H1 (cell line): ENCODE results near the gene CLCN3. TPM values are rescaled to one million over a fixed set of nuclear protein-coding genes. Genes with fewer than 3 reads are reported as not detected.

Experiments
- CHD7 ChIP-seq: fragments of 300-600 bp; sonication (generic); IDR thresholded peaks from 2 replicates; pipeline ENCODE4 v1.7.1; 2012; ENCODE audit warnings: low read length, moderate library complexity, mild to moderate bottlenecking, inconsistent platforms; ENCODE audit not compliant: insufficient replicate concordance
- E2F6 ChIP-seq: IDR thresholded peaks from 2 replicates; pipeline ENCODE4 v1.6.1; 2012; ENCODE audit warnings: inconsistent platforms
- KDM1A ChIP-seq: fragments of 200-600, 300-600 bp; sonication (generic); IDR thresholded peaks from 2 replicates; pipeline ENCODE4 v1.7.1; 2016; ENCODE audit warnings: mild to moderate bottlenecking, low read length, borderline replicate concordance
- RBBP5 ChIP-seq: IDR thresholded peaks from 2 replicates; pipeline ENCODE4 v1.7.1; 2012; ENCODE audit warnings: low read depth, mild to moderate bottlenecking, inconsistent platforms, low read length, moderate library complexity, borderline replicate concordance
- SIN3A ChIP-seq, 2 experiments: IDR thresholded peaks in 1 of 2; conservative IDR thresholded peaks in 1 of 2; 2 replicates each; pipeline ENCODE4 v1.6.1; 2011 to 2012; ENCODE audit warnings: low read length in 2 of 2, improper control_type of control experiment in 1 of 2, low read depth in 1 of 2, mild to moderate bottlenecking in 1 of 2
- SP1 ChIP-seq: IDR thresholded peaks from 2 replicates; pipeline ENCODE4 v1.6.1; 2011; ENCODE audit warnings: low read depth, low read length
- polyA plus RNA-seq, 7 experiments: library from polyadenylated mRNA; depleted of rRNA in 3 of 7; stranded (reverse) in 5 of 7; unstranded in 2 of 7; fragments of >200 nt in 5 of 7; fragments of 200-250 nt in 2 of 7; gene quantifications; 1 replicate in 5 of 7; 2 replicates in 1 of 7; 4 replicates in 1 of 7; pipeline versions ENCODE4 v1.2.1 to v1.2.3, GENCODE V29; 2011 to 2013; ENCODE audit warnings: missing spikeins in 2 of 7, mixed read lengths in 2 of 7
- total RNA-seq: library from RNA; stranded (reverse); fragmentation: NEBNext Ultra II Directional; extraction: Animal tissue kit (Norgen Biotek cat#: 25700); gene quantifications from 2 replicates; pipeline ENCODE4 v1.2.1, GENCODE V29; 2021

CLCN3 gene
- total and polyA plus RNA-seq, 2 of the 8 experiments (the other 6 are each of a cell fraction or from before 2014, with no cell fraction given), result 8.8 to 32.8 TPM

- TF ChIP-seq CHD7, result no peak
- no peak for TF ChIP-seq KDM1A
- TF ChIP-seq E2F6, result no peak
- TF ChIP-seq SIN3A (conservative IDR thresholded peaks at IDR 0.05 in 1 of 2, IDR thresholded peaks at IDR 0.05 in 1 of 2; ENCODE audit: low read depth in 1 of 2, low read length in 2 of 2), result no peak
- no peak for TF ChIP-seq RBBP5
- no peak for TF ChIP-seq SP1
- TF ChIP-seq, all 59 proteins: peak for 0
These were observed 47.8 kb downstream of the CLCN3 start (continued) for GRCh38 chr4:169668069-169668721.
